Measurements from ENCODE around the gene PPP1R3D. TPM values are rescaled to one million over a fixed set of nuclear protein-coding genes. Genes with fewer than 3 reads are reported as not detected.
"Not testable (repeated sequence)": the region's sequence is repeated elsewhere in the genome, so short reads cannot be mapped to it uniquely, and the experiment has no call there.

PPP1R3D gene, protein sequence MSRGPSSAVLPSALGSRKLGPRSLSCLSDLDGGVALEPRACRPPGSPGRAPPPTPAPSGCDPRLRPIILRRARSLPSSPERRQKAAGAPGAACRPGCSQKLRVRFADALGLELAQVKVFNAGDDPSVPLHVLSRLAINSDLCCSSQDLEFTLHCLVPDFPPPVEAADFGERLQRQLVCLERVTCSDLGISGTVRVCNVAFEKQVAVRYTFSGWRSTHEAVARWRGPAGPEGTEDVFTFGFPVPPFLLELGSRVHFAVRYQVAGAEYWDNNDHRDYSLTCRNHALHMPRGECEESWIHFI
- total RNA-seq (2014; rRNA removed; shearing (Covaris generic)) = 7.6 and 8.7 TPM in 2 replicates

- peak; percentile 98 for DNase-seq (ENCODE audit: low read depth)
These were observed at the start of gene PPP1R3D, which contains the start of gene FAM217B for GRCh38 chr20:59940129-59940955. Gene PPP1R3D, minus strand, starts transcription at chr20:59940305. Its CDS starts 374 bp downstream, at chr20:59939931. Gene FAM217B, plus strand, starts transcription at chr20:59940389. Its CDS starts 3,555 bp downstream, at chr20:59943944.

DNA sequence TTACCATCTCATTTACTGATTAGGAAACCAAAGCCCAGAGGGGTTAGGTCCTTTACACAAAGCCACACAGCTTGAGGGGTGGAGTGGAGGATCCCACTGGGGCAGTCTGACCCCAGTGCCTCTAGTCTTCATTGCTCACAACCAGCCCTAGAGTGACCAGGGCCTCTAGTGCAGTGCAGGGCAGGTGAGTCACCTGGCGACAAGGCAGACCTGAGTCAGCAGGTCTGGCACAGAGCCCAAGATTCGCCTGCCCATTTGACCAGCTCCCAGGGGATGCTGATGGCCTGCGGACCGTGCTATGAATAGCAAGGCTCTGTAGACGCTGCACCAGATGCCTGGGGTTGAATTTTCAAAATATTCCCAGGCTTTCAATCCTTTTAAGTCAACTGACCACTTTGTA, 48.0 kb upstream of the PPP1R3D start:
- DNase-seq (ENCODE audit: low read depth) = peak; percentile 90

GRCh38 chr20:59987135-59987534, 47.0 kb upstream of the PPP1R3D start:
- DNase-seq (ENCODE audit: low read depth) = no peak

DNA sequence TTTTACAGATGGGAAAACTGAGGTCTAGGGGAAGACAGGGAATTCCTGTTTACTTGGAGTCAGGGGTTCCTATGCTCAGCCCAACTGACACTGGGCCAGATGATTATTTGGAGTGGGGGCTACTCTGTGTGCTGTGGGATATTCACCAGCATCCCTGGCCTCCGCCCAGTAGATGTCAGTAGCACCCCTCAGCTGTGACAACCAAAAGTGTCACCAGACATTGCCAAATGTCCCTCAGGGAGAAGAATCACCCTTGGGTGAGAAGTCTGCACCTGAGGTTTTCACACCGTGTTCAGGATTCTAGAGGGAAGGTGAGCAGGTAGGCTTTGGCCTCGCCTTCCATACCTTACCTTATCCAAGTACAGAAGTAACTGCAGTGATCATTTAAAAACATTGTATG, 45.8 kb upstream of the PPP1R3D start:
- peak; percentile 21 for DNase-seq (ENCODE audit: low read depth)

DNA sequence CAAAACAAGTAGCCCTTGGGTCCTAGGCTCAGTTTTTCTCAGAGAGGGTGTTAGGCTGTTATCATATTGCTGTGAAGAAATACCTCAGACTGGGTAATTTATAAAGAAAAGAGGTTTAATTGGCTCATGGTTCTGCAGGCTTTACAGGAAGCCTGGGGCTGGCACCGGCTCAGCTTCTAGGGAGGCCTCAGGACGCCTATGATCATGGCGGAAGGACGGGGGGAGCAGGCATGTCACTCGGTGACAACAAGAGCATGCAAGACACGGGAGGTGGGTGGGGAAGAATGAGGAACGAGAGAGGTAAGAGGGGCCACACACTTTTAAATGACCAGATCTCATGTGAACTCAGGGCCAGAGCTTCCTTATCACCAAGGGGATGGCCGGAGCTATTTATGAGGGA, 45.1 kb upstream of the PPP1R3D start:
- DNase-seq (ENCODE audit: low read depth) = no peak

DNA sequence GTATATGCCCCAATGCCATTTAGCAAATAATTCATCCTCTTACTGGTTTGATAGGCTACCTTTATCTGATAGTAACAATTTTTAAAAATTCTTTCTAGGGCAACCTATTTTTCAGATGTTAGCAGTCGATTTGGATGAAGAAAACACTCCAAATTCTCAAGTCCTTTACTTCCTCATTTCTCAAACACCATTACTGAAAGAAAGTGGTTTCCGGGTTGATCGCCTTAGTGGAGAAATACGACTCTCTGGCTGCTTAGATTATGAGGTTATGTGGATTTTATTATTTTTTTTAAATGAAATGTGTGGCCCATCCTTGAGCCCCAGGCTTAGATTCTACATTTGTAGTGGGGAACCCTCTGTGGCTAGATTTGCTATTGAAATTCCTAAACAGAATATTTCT, 44.4 kb upstream of the PPP1R3D start:
- no peak for DNase-seq (ENCODE audit: low read depth)

GRCh38 chr20:59983076-59983475, 43.0 kb upstream of the PPP1R3D start:
- DNase-seq (ENCODE audit: low read depth) = no peak

DNA sequence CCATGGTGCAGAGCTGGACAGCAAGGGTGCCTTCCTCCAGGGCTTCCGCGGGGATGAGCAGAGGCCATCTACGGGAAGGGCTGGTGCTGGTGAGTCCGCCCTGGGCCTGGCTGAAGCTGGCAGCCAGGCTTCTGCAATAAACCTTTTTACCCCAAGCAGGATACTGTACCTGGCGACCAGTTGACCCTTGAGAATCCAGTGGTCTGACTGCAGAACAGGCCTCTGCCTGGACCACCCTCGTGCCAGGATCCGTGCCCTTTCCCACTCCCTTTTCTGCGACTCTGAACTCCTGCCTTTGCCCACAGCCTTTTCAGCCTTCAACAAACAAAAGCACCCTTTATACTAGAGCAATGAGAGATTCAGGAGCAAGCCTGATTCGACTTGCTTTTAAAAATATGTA, 37.0 kb upstream of the PPP1R3D start:
- DNase-seq (ENCODE audit: low read depth) = no peak

DNA sequence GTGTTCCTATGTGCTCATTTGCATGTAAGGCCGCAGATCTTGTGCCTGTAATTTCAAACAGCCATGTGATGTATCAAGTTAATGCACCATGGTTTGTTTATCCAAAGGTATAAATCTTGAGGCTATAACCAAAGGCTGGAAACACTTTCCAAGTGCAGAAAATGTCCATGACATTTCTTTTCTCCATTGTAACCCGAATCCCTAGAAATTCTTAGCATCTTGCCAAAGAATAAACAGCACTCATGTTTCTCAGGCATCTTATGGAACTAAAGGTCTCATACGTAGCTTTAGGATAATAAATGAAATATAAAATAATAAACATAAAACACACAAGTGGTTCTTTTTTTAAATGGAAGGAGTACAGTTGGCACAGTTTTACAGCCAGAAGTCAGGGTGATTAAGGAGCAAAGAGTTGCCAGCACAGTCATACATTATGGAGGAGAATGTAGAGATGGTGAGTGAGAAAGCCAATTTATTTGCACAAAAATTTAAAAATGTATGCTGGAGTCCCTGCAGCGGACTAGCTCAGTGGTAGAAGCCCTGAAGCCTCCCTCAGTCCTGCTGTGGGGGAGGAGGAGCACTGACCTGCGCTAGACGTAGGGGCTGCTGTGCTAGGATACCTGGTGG, 36.2 kb upstream of the PPP1R3D start:
- no peak for DNase-seq (ENCODE audit: low read depth)

- no peak for DNase-seq (ENCODE audit: low read depth)
These were observed 32.1 kb upstream of the PPP1R3D start for GRCh38 chr20:59972037-59972801.

GRCh38 chr20:59971428-59971827, 31.3 kb upstream of the PPP1R3D start:
- DNase-seq (ENCODE audit: low read depth) = no peak

- no peak for DNase-seq (ENCODE audit: low read depth)
These were observed 26.3 kb upstream of the PPP1R3D start for GRCh38 chr20:59966428-59966827.

DNA sequence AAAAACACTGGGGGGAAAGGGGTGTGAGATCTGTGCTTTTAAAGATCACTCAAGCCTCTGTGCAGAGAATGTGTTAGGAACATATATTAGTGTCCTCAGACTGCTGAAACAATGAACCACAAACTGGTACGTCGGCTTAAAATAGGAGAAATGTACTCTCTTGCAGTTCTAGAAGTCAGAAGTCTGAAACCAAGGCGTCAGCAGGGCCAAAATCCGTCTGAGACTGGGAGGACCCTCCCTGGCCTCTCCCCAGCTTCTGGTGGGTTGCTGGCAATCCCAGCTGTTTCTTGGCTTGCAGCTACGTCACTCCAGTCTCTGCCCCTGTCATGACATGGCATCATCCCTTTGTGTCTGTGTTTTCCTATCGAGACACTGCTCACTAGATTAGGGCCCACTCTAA, 22.1 kb upstream of the PPP1R3D start:
- DNase-seq (ENCODE audit: low read depth) = no peak

- no peak for DNase-seq (ENCODE audit: low read depth)
These were observed 21.3 kb upstream of the PPP1R3D start for GRCh38 chr20:59961423-59961822.

DNA sequence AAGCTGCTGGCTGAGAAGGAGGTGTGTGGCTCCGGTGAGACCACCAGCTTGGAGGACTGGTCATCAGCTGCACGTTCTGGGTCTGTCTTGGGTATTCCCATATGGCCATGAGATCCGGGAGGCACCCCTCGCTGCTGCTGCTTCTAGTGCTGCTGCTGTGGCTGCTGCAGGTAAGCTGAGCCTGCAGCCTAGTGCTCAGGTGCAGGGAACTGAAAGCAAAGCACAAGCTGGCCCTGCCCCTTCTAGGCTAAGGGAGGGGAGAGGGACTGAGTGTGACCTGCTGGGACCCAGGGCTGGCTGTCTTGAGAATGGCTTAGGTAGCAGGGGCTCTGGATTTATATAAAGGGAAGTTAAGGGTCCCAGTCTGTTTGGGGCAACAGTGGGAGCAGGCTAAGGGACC, 18.5 kb upstream of the PPP1R3D start:
- no peak for DNase-seq (ENCODE audit: low read depth)

DNA sequence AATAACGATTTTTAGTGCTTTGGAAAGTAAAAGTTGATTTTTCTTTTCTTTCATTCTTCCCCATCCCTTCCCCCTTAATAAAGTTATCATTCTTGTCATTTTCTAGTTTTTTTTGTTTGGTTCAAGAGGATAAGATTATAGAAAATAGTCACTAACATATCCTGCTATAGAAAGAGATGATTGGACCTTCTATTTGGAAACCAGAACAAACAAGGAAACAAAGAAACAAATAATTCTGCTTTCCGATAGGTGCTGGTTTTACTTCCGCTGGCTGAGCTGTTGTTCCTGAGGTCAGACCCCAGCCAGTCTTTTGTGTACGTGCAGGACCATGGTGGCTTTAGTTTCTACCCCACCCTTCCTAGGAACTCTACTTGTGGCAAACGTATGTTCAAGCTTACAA, 18.0 kb upstream of the PPP1R3D start, which contains the start of gene CDH26:
TSS of gene CDH26 (plus strand) at position 301 of the 400 bp plus-strand sequence. CDS start 304 bp downstream, outside the sequence.
- no peak for DNase-seq (ENCODE audit: low read depth)

DNA sequence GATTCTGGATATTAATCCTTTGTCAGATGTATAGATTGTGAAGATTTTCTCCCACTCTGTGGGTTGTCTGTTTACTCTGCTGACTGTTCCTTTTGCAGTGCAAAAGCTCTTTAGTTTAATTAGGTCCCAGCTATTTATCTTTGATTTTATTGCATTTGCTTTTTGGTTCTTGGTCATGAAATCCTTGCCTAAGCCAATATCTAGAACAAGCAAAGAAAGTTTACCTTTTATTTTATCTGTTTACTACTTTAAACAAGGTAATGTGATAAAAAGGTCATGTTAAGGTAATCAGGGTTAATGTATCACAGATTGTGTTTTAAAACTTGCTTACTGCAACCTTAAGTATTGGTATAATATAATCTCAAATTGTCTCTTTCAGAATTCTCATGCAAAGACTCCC, 17.5 kb upstream of the PPP1R3D start:
- DNase-seq (ENCODE audit: low read depth) = not testable (repeated sequence)

- DNase-seq (ENCODE audit: low read depth) = peak; percentile 46
These were observed 15.2 kb upstream of the PPP1R3D start for GRCh38 chr20:59955131-59955796.

- DNase-seq (ENCODE audit: low read depth) = no peak
These were observed 14.6 kb upstream of the PPP1R3D start for GRCh38 chr20:59954718-59955117.

- DNase-seq (ENCODE audit: low read depth) = no peak
These were observed 9.8 kb upstream of the PPP1R3D start for GRCh38 chr20:59949911-59950310.

Data from M059J (cell line).